BE2C (cell line): ENCODE results near the gene MED4.
"Not testable (repeated sequence)": the region's sequence is repeated elsewhere in the genome, so short reads cannot be mapped to it uniquely, and the experiment has no call there.

Source experiments
- DNase-seq: peaks from one replicate; pipeline ENCODE4 v3.0.0-alpha.2; 2020
- H3K27me3 ChIP-seq: fragments of 250-450 bp; sonication (Bioruptor Pico); 2 replicates; pipeline ENCODE4 v1.5.1; 2020; ENCODE audit warnings: mild to moderate bottlenecking
- H3K36me3 ChIP-seq: fragments of 250-450 bp; sonication (Bioruptor Pico); 2 replicates; pipeline ENCODE4 v1.5.1; 2020; ENCODE audit warnings: mild to moderate bottlenecking
- H3K4me1 ChIP-seq: fragments of 250-450 bp; sonication (Bioruptor Pico); 2 replicates; pipeline ENCODE4 v1.5.1; 2020
- H3K4me3 ChIP-seq: 2 replicates; pipeline ENCODE4 v1.5.1; 2011; ENCODE audit warnings: low read depth, low read length
- H3K9me3 ChIP-seq: fragments of 250-450 bp; sonication (Bioruptor Pico); 2 replicates; pipeline ENCODE4 v1.5.1; 2020
- TF ChIP-seq, protein P1 (sequence below): IDR thresholded peaks from 2 replicates; pipeline ENCODE4 v1.5.1; 2012; ENCODE audit warnings: mild to moderate bottlenecking, low read depth, low read length

MED4 gene

DNA sequence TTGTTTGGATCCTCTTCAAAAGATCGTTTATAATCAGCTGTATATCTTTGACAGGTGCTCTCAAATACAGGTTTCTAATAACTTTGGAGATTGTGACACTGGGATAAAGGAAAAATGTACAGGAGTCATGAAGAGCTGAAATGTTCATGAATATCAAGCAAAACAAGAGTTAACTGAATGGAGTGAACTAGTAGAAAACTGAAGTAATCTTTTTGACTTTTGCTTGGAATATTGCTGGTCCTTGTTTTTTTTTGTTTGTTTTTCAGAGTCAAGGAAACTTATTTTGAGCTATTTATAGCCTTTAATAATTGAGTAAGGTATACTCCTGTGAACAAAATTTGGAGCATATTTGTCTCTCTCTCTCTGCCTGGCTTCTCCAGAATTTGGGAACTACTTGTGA is 25.3 kb downstream of the MED4 start:
- TF ChIP-seq, protein P1, sequence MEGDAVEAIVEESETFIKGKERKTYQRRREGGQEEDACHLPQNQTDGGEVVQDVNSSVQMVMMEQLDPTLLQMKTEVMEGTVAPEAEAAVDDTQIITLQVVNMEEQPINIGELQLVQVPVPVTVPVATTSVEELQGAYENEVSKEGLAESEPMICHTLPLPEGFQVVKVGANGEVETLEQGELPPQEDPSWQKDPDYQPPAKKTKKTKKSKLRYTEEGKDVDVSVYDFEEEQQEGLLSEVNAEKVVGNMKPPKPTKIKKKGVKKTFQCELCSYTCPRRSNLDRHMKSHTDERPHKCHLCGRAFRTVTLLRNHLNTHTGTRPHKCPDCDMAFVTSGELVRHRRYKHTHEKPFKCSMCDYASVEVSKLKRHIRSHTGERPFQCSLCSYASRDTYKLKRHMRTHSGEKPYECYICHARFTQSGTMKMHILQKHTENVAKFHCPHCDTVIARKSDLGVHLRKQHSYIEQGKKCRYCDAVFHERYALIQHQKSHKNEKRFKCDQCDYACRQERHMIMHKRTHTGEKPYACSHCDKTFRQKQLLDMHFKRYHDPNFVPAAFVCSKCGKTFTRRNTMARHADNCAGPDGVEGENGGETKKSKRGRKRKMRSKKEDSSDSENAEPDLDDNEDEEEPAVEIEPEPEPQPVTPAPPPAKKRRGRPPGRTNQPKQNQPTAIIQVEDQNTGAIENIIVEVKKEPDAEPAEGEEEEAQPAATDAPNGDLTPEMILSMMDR, result no peak
- Histone ChIP-seq H3K36me3 (peaks cover 83% of the 10 kb centered on the region), H3K4me3 (no peak overlapping the region), H3K4me1 (no peaks in the 10 kb centered on the region), H3K27me3 (no peaks in the 10 kb centered on the region), H3K9me3 (0 out of 2 replicates have a peak, but pooled peaks cover 3% of the 10 kb centered on the region)
- no peak for DNase-seq

DNA sequence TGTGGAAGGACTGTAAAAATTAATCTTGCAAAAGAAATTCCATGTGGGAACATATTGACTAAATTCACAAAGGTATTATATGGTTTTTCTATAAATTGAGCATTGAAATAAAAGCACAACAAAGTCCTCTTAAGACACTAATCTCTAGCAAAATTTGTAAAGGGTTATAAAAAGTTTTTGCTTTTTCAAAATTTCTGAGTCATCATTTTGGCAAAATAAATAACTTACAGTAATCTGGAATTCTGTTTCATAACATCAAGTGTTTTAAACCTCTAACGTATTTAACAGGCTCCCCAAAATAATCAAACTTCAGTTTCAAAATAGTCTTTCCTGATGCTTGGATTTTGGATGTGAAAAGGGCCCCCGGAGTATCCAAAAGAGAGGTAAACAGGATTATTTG is 26.0 kb downstream of the MED4 start:
- H3K4me3 ChIP-seq, result no peak overlapping the region
- H3K9me3 ChIP-seq, result 0 out of 2 replicates have a peak, but pooled peaks cover 3% of the 10 kb centered on the region
- DNase-seq, result no peak
- no peaks in the 10 kb centered on the region for H3K27me3 ChIP-seq
- TF ChIP-seq, protein P1, result no peak
- peaks cover 76% of the 10 kb centered on the region for H3K36me3 ChIP-seq
- H3K4me1 ChIP-seq, result no peaks in the 10 kb centered on the region

DNA sequence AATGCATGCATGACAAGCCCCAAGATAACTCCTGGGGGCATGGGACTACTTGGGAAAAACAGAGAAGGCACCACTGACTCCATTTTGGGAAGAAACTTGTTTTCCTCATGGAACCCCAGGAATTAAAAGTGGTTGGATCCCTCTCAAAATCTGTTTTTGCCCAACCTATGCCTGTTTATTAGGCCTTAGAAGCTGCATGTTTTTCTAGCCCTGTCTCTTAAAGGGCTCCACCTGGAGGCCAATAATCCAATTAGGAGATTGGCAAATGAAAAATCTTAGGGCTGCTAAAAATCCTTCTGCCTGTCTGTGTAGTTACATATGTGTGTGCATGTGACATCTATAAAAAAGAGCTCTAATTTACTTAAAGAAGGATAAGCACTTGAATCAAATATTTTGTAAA is 26.9 kb downstream of the MED4 start:
- H3K36me3 ChIP-seq, result peaks cover 69% of the 10 kb centered on the region
- no peak overlapping the region for H3K4me3 ChIP-seq
- TF ChIP-seq, protein P1, result no peak
- no peaks in the 10 kb centered on the region for H3K27me3 ChIP-seq
- DNase-seq, result no peak
- H3K9me3 ChIP-seq, result 0 out of 2 replicates have a peak, but pooled peaks cover 3% of the 10 kb centered on the region
- H3K4me1 ChIP-seq, result no peaks in the 10 kb centered on the region

DNA sequence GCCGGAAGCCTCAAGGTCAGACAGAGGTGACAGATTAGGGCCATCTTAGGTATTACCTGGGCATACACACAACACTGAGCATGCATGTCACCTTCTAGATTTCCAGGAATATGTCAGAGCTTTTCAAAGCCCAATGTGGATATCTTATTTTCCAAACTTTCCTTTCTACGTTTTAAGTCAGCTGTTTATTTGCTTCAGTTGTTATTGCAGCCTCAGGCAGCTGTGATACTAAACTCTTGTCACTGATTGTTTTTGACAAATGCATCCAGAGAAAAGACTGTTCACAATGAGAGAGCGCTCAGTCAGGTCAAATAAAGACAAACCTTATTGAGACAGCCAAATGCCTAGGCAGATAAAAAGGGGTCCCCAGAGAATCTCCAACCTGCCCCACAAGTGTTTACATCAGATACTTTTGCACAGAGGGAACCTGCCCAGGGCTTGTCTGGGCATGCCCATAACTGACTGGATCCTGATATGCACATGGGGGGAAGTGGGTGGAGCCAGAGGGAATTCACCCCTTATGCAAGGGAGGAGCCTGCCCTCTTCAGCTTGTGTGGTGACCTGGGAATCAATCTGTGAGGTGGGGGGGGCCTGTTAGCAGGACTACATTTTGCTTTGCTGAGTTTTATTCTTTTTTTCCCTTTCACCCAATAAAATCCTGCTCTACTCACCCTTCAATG is 28.5 kb downstream of the MED4 start:
- 0 out of 2 replicates have a peak, but pooled peaks cover 3% of the 10 kb centered on the region for H3K9me3 ChIP-seq
- no peaks in the 10 kb centered on the region for H3K4me1 ChIP-seq
- peaks cover 55% of the 10 kb centered on the region for H3K36me3 ChIP-seq
- TF ChIP-seq, protein P1, result no peak
- peak; percentile 11 for DNase-seq
- no peak overlapping the region for H3K4me3 ChIP-seq
- H3K27me3 ChIP-seq, result no peaks in the 10 kb centered on the region

DNA sequence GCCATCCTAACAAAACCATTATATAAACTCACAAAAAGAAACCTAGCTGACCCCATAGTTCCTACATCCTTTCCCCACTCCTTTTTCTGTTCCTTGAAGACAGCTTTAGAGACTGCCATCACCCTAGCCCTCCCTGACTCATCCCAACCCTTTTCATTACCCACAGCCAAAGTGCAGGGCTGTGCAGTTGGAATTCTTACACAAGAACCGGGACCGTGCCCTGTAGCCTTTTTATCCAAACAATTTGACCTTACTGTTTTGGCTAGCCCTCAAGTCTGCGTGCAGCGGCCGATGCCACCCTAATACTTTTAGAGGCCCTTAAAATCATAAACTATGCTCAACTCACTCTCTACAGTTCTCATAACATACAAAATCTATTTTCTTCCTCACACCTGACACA is 35.0 kb downstream of the MED4 start:
- H3K4me1 ChIP-seq, H3K36me3 ChIP-seq, H3K9me3 ChIP-seq, H3K4me3 ChIP-seq, DNase-seq, H3K27me3 ChIP-seq: not testable (repeated sequence)

DNA sequence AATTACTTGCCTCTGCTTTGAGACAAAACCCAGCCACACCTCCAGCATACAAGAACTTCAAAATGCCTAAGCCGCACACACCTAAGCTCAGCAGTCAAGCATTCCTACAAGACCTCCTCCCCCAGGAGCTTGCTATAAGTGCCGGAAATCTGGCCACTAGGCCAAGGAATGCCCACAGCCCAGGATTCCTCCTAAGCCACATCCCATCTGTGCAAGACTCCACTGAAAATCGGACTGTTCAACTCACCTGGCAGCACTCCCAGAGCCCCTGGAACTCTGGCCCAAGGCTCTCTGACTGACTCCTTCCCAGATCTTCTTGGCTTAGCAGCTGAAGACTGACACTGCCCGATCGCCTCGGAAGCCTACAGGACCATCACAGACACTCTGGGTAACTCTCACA is 36.4 kb downstream of the MED4 start:
- H3K36me3 ChIP-seq, H3K27me3 ChIP-seq, H3K9me3 ChIP-seq, DNase-seq, H3K4me3 ChIP-seq, H3K4me1 ChIP-seq: not testable (repeated sequence)

DNA sequence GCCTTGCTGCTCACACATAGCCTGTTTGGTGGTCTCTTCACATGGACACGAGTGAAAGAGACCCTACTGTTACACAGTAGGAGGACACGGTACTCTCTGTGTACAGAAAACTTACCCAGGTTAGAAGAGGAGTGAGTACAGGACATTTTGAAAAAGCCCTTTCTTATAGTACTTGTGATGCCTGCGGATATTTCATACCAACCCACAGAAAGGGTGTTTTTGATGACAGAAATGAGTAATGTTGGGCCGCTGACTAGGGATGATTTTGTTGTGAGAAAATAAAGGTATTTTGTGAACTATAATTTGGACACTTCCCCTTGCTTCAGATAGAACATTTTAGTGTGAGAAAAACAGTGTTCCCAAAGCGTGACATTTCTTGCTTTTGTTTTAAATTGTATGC is 39.2 kb downstream of the MED4 start:
- H3K36me3 ChIP-seq, result peaks cover 34% of the 10 kb centered on the region

More for the DNA sequence above, 39.2 kb downstream of the MED4 start:
- Histone ChIP-seq H3K4me3 (no peak overlapping the region), H3K4me1 (no peaks in the 10 kb centered on the region), H3K9me3 (no peaks in the 10 kb centered on the region), H3K27me3 (no peaks in the 10 kb centered on the region)
- TF ChIP-seq, protein P1, result no peak
- DNase-seq, result no peak
